H1 (cell line): ENCODE results near the gene SLC13A1. TPM values are rescaled to one million over a fixed set of nuclear protein-coding genes. Genes with fewer than 3 reads are reported as not detected.

ENCODE experiments used
- CTCF ChIA-PET: fragments of 300-600 bp; sonication (Branson Sonifier 250); formaldehyde crosslinking; loops from one replicate; lab custom pipeline; 2021; ENCODE audit not compliant: partially characterized antibody; lab: Charles Lee
- POLR2A ChIA-PET: fragments of 300-600 bp; sonication (Branson Sonifier 250); formaldehyde crosslinking; loops from one replicate; lab custom pipeline; 2021; ENCODE audit warnings: inconsistent platforms; ENCODE audit not compliant: partially characterized antibody; lab: Charles Lee
- DNase-seq, 2 experiments: peaks; one replicate each; pipeline versions ENCODE4 v3.0.0 to v3.0.0-alpha.2; 2010 to 2022; ENCODE audit warnings: low spot score in 2 of 2, low read depth in 1 of 2, mixed read lengths in 1 of 2
- FAIRE-seq: peaks from 2 replicates; lab custom pipeline; 2011; peaks lifted over from hg19 to GRCh38; lab: Jason Lieb, UNC
- H2AFZ ChIP-seq: 2 replicates; pipeline ENCODE4 v1.8.1; 2012; ENCODE audit warnings: low read length, inconsistent platforms
- H2AK5ac ChIP-seq: 2 replicates; pipeline ENCODE4 v1.6.1; 2013; ENCODE audit warnings: low read depth, low read length
- H2BK120ac ChIP-seq: replicated peaks from 2 replicates; pipeline ENCODE3; 2013; ENCODE audit warnings: low read depth, low read length, inconsistent platforms
- H2BK12ac ChIP-seq: 2 replicates; pipeline ENCODE4 v1.6.1; 2013; ENCODE audit warnings: low read depth, low read length
- H2BK15ac ChIP-seq: 2 replicates; pipeline ENCODE4 v1.6.1; 2013; ENCODE audit warnings: low read length
- H2BK20ac ChIP-seq: 2 replicates; pipeline ENCODE4 v1.6.1; 2013; ENCODE audit warnings: low read length
- H2BK5ac ChIP-seq: 2 replicates; pipeline ENCODE4 v1.6.1; 2013; ENCODE audit warnings: low read depth, low read length
- H3K14ac ChIP-seq: 2 replicates; pipeline ENCODE4 v1.6.1; 2013; ENCODE audit warnings: inconsistent platforms; ENCODE audit not compliant: insufficient read length
- H3K18ac ChIP-seq: 2 replicates; pipeline ENCODE4 v1.6.1; 2013; ENCODE audit warnings: low read length; ENCODE audit errors: extremely low read depth
- H3K23ac ChIP-seq: 2 replicates; pipeline ENCODE4 v1.6.1; 2013; ENCODE audit warnings: inconsistent platforms; ENCODE audit not compliant: insufficient read length
- H3K23me2 ChIP-seq: 2 replicates; pipeline ENCODE4 v1.6.1; 2013; ENCODE audit warnings: low read depth, low read length
- H3K27ac ChIP-seq: 2 replicates; pipeline ENCODE4 v1.6.1; 2011; ENCODE audit warnings: low read depth, low read length, inconsistent platforms
- H3K27me3 ChIP-seq, 4 experiments: replicated peaks in 1 of 4; 1 replicate in 1 of 4; 2 replicates in 3 of 4; pipeline versions ENCODE4 v1.6.1 to v1.8.1; 2011 to 2013; ENCODE audit warnings: low read length in 3 of 4, mild to moderate bottlenecking in 3 of 4, inconsistent platforms in 2 of 4, mixed read lengths in 2 of 4, moderate library complexity in 1 of 4; ENCODE audit not compliant: control insufficient read depth in 3 of 4, insufficient read depth in 3 of 4; ENCODE audit errors: extremely low read depth in 1 of 4
- H3K36me3 ChIP-seq, 4 experiments: 2 replicates each; pipeline versions ENCODE4 v1.6.1 to v1.8.1; 2011 to 2013; ENCODE audit warnings: mild to moderate bottlenecking in 4 of 4, low read length in 3 of 4, moderate library complexity in 2 of 4, control low read depth in 1 of 4, inconsistent platforms in 1 of 4; ENCODE audit not compliant: insufficient read depth in 4 of 4, control insufficient read depth in 2 of 4
- H3K4ac ChIP-seq: replicated peaks from 2 replicates; pipeline ENCODE3; 2013; ENCODE audit warnings: low read length, low read depth, mixed read lengths, inconsistent platforms; ENCODE audit not compliant: insufficient read length
- H3K4me1 ChIP-seq, 4 experiments: replicated peaks in 1 of 4; 1 replicate in 1 of 4; 2 replicates in 3 of 4; pipeline versions ENCODE4 v1.6.1 to v1.8.1; 2011 to 2013; ENCODE audit warnings: low read length in 3 of 4, inconsistent platforms in 2 of 4, mixed read lengths in 1 of 4; ENCODE audit not compliant: insufficient read depth in 4 of 4, control insufficient read depth in 3 of 4
- H3K4me2 ChIP-seq, 2 experiments: 2 replicates each; pipeline versions ENCODE4 v1.6.1 to v1.8.1; 2011 to 2013; ENCODE audit warnings: low read depth in 2 of 2, low read length in 2 of 2, control low read depth in 1 of 2, inconsistent platforms in 1 of 2, mild to moderate bottlenecking in 1 of 2; ENCODE audit not compliant: insufficient read depth in 1 of 2
- H3K4me3 ChIP-seq, 4 experiments: fragments of 200-600, 300-600 bp in 1 of 4; sonication (generic), shearing (Covaris generic), sonication (Bioruptor Twin) in 1 of 4; 2 replicates each; pipeline versions ENCODE4 v1.5.1 to v1.8.1; 2011 to 2016; ENCODE audit warnings: low read length in 4 of 4, low read depth in 3 of 4, control low read depth in 2 of 4, inconsistent platforms in 2 of 4, mild to moderate bottlenecking in 2 of 4, mixed read lengths in 1 of 4, moderate library complexity in 1 of 4; ENCODE audit not compliant: insufficient read depth in 2 of 4; ENCODE audit errors: extremely low read depth in 1 of 4
- H3K56ac ChIP-seq: replicated peaks from 2 replicates; pipeline ENCODE3; 2013; ENCODE audit warnings: low read depth, mild to moderate bottlenecking, mixed read lengths, low read length, inconsistent platforms; ENCODE audit not compliant: insufficient read length
- H3K79me1 ChIP-seq: 2 replicates; pipeline ENCODE4 v1.6.1; 2013; ENCODE audit warnings: low read depth, low read length, control low read depth
- H3K79me2 ChIP-seq, 2 experiments: 2 replicates each; pipeline versions ENCODE4 v1.6.1 to v1.8.1; 2012 to 2013; ENCODE audit warnings: low read length in 2 of 2, mild to moderate bottlenecking in 2 of 2, inconsistent platforms in 1 of 2; ENCODE audit not compliant: insufficient read depth in 2 of 2, control insufficient read depth in 1 of 2
- H3K9ac ChIP-seq, 4 experiments: replicated peaks in 1 of 4; 1 replicate in 1 of 4; 2 replicates in 3 of 4; pipeline versions ENCODE4 v1.6.1 to v1.8.1; 2011 to 2013; ENCODE audit warnings: low read depth in 3 of 4, low read length in 3 of 4, control low read depth in 2 of 4, mild to moderate bottlenecking in 2 of 4, moderate library complexity in 2 of 4, inconsistent platforms in 1 of 4; ENCODE audit errors: extremely low read depth in 1 of 4
- H3K9me3 ChIP-seq, 2 experiments: 2 replicates each; pipeline versions ENCODE4 v1.6.1 to v1.8.1; 2012 to 2013; ENCODE audit warnings: mild to moderate bottlenecking in 2 of 2, moderate library complexity in 2 of 2, control low read depth in 1 of 2, inconsistent platforms in 1 of 2, low read depth in 1 of 2, low read length in 1 of 2, mixed read lengths in 1 of 2; ENCODE audit not compliant: insufficient read depth in 2 of 2
- H4K20me1 ChIP-seq, 2 experiments: replicated peaks in 1 of 2; 2 replicates each; pipeline versions ENCODE3 to v1.8.1; 2011 to 2013; ENCODE audit warnings: inconsistent platforms in 2 of 2, low read length in 2 of 2, mild to moderate bottlenecking in 1 of 2; ENCODE audit not compliant: insufficient read depth in 2 of 2, control insufficient read depth in 1 of 2
- H4K5ac ChIP-seq: 2 replicates; pipeline ENCODE4 v1.6.1; 2013; ENCODE audit warnings: low read length, low read depth, mixed read lengths, inconsistent platforms; ENCODE audit not compliant: insufficient read length
- H4K8ac ChIP-seq: 2 replicates; pipeline ENCODE4 v1.8.0; 2013; ENCODE audit warnings: mild to moderate bottlenecking, moderate library complexity, low read length, inconsistent platforms; ENCODE audit not compliant: insufficient read depth; ENCODE audit errors: extremely low read depth
- H4K91ac ChIP-seq: replicated peaks from 2 replicates; pipeline ENCODE3; 2013; ENCODE audit warnings: low read length, mixed read lengths, inconsistent platforms; ENCODE audit not compliant: insufficient read length
- BCL11A ChIP-seq, 2 experiments: IDR thresholded peaks; one replicate each; pipeline ENCODE4 v1.6.1; 2011; ENCODE audit warnings: low read depth in 2 of 2, low read length in 2 of 2, mild to moderate bottlenecking in 2 of 2
- BRCA1 ChIP-seq: IDR thresholded peaks from 2 replicates; pipeline ENCODE4 v1.6.1; 2012; ENCODE audit warnings: low read depth, low read length, improper control_type of control experiment
- KDM1A ChIP-seq: fragments of 200-600, 300-600 bp; sonication (generic); IDR thresholded peaks from 2 replicates; pipeline ENCODE4 v1.7.1; 2016; ENCODE audit warnings: mild to moderate bottlenecking, low read length, borderline replicate concordance
- RNF2 ChIP-seq: fragments of 200-900, 300-1000 bp; sonication (generic); IDR thresholded peaks from 2 replicates; pipeline ENCODE4 v1.7.1; 2016; ENCODE audit warnings: borderline replicate concordance, low read depth, mild to moderate bottlenecking, antibody characterized with exemption, low read length; ENCODE audit not compliant: poor library complexity, severe bottlenecking; ENCODE audit errors: missing control alignments
- TAF1 ChIP-seq: IDR thresholded peaks from 2 replicates; pipeline ENCODE4 v1.6.1; 2011; ENCODE audit warnings: mild to moderate bottlenecking, low read depth, low read length
- ZNF274 ChIP-seq: IDR thresholded peaks from 2 replicates; pipeline ENCODE4 v1.7.0; 2012; ENCODE audit warnings: low read length, borderline replicate concordance; ENCODE audit errors: extremely low read depth
- whole genome bisulfite sequencing, 2 experiments: shearing (Covaris generic) in 1 of 2; methylation state at CpG; one replicate each; pipeline versions ENCODE4 v1.1.6 to v1.1.7; 2013 to 2015; ENCODE audit warnings: low lambda C conversion rate in 2 of 2, mixed read lengths in 2 of 2, inconsistent platforms in 1 of 2, low coverage in 1 of 2, missing lambda C conversion rate in 1 of 2; ENCODE audit not compliant: insufficient replicate concordance in 2 of 2, insufficient coverage in 1 of 2, insufficient read length in 1 of 2; ENCODE audit errors: extremely low coverage in 1 of 2, missing lambda C conversion rate in 1 of 2; 5-methylcytosine and 5-hydroxymethylcytosine counted together
- polyA plus RNA-seq, 7 experiments: library from polyadenylated mRNA; depleted of rRNA in 3 of 7; stranded (reverse) in 5 of 7; unstranded in 2 of 7; fragments of >200 nt in 5 of 7; fragments of 200-250 nt in 2 of 7; gene quantifications; 1 replicate in 5 of 7; 2 replicates in 1 of 7; 4 replicates in 1 of 7; pipeline versions ENCODE4 v1.2.1 to v1.2.3, GENCODE V29; 2011 to 2013; ENCODE audit warnings: missing spikeins in 2 of 7, mixed read lengths in 2 of 7
- total RNA-seq: library from RNA; stranded (reverse); fragmentation: NEBNext Ultra II Directional; extraction: Animal tissue kit (Norgen Biotek cat#: 25700); gene quantifications from 2 replicates; pipeline ENCODE4 v1.2.1, GENCODE V29; 2021
- TF ChIP-seq, protein P1 (sequence below): IDR thresholded peaks from 2 replicates; pipeline ENCODE4 v1.6.1; 2012; ENCODE audit warnings: low read length, inconsistent platforms

SLC13A1 gene
- total and polyA plus RNA-seq, 2 of the 8 experiments (the other 6 are each of a cell fraction or from before 2014, with no cell fraction given): not detected

- Histone ChIP-seq H3K27ac (no peak overlapping the region), H3K14ac (no peak overlapping the region), H3K36me3 (no peaks in the 10 kb centered on the region), H2BK5ac (no peak overlapping the region), H4K5ac (no peak overlapping the region), H3K79me2 (no peaks in the 10 kb centered on the region), H3K4me2 (no peak overlapping the region), H4K91ac (no peak overlapping the region), H3K27me3 (no peaks in the 10 kb centered on the region)
- WGBS, 2 experiments: 96% methylated on average over 1 of the region's 1 CpG; no CpG with 5 or more reads in 1 of the 2 experiments
- TF ChIP-seq, protein P1, sequence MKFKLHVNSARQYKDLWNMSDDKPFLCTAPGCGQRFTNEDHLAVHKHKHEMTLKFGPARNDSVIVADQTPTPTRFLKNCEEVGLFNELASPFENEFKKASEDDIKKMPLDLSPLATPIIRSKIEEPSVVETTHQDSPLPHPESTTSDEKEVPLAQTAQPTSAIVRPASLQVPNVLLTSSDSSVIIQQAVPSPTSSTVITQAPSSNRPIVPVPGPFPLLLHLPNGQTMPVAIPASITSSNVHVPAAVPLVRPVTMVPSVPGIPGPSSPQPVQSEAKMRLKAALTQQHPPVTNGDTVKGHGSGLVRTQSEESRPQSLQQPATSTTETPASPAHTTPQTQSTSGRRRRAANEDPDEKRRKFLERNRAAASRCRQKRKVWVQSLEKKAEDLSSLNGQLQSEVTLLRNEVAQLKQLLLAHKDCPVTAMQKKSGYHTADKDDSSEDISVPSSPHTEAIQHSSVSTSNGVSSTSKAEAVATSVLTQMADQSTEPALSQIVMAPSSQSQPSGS: no peak
- TF ChIP-seq ZNF274 (no peak), TAF1 (no peak), RNF2 (no peak), BRCA1 (no peak), KDM1A (no peak), BCL11A (IDR thresholded peaks at IDR 0.05; ENCODE audit: low read depth in 2 of 2, low read length in 2 of 2) (no peak)
- TF ChIP-seq, all 59 proteins: peak for 0
- DNase-seq: no peak
- H4K8ac ChIP-seq: no peak overlapping the region
- no peak overlapping the region for H3K9ac ChIP-seq
- no peak overlapping the region for H2AK5ac ChIP-seq
- H3K9me3 ChIP-seq: no peaks in the 10 kb centered on the region
- H3K4ac ChIP-seq: no peak overlapping the region
- ChIA-PET POLR2A (no interaction called here), CTCF (no interaction called here)
- no peak overlapping the region for H2BK20ac ChIP-seq
- H3K23me2 ChIP-seq: no peaks in the 10 kb centered on the region
- H3K23ac ChIP-seq: no peak overlapping the region
- no peak overlapping the region for H2BK120ac ChIP-seq
- no peaks in the 10 kb centered on the region for H4K20me1 ChIP-seq
- H3K79me1 ChIP-seq: no peaks in the 10 kb centered on the region
- no peak overlapping the region for H3K18ac ChIP-seq
- H2BK12ac ChIP-seq: no peak overlapping the region
- no peak overlapping the region for H2BK15ac ChIP-seq
- no peak overlapping the region for H2AFZ ChIP-seq
- H3K4me3 ChIP-seq: no peak overlapping the region
- no peaks in the 10 kb centered on the region for H3K4me1 ChIP-seq
- no peak for FAIRE-seq
- H3K56ac ChIP-seq: no peak overlapping the region
Measured at GRCh38 chr7:123135960-123136359, 63.8 kb downstream of the SLC13A1 start.
